ENCODE results near the gene GGTA1.
A peak's percentile ranks its signal among the peaks of the same experiment; 100 is the strongest.

GGTA1 gene

DNA sequence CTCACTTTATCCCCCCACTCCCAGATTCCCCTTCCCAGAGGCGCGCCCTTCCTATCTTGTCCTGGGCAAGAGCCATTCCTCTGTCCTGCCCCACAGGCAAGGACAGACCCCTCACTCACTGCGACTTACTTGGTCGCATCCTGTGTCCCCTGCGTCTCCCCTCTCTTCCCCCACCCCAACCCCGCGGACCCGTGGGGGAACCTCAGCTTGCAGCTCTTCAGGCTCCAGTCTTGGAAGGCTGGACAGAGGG, 542 bp downstream of the GGTA1 start:
- no peak for DNase-seq (ENCODE audit: low spot score)

DNA sequence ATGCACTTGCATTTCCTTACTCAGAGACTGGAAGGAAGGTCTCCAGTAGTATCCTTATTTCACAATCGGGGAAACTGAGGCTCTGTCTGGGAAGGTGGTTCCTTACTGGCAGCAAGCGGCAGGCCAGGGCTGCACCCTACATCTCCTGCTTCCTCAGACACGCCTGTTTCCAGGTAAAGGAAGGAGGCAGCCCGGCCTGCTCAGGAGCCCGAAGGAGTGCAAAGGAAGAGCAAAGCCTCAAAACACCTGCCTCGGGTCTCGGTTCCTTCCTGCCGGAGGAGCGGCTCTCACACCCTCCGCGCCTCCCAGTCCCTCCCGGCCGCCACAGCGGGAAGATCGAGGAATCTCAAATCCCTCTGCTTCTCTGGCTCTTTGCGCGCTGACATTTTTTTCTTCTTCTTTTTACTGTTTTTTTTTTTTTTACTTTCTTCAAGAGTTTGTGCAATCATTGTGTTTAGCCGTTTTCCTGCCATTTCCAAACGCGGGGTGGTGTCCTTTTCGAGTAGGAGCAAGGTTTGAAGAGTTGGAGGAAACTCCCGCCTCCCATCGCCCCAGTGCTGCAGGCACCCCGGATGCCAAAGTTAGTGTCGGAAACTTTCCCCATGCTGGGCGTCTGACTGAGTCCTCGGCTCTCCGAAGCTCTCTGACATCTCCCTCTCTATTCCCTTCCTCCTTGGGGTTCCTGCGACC, 1.0 kb downstream of the GGTA1 start:
- DNase-seq (ENCODE audit: low spot score), result peak; percentile 42

- DNase-seq (ENCODE audit: low spot score), result peak; percentile 77
Observed at GRCh38 chr9:121498150-121498486, 1.5 kb downstream of the GGTA1 start.

DNA sequence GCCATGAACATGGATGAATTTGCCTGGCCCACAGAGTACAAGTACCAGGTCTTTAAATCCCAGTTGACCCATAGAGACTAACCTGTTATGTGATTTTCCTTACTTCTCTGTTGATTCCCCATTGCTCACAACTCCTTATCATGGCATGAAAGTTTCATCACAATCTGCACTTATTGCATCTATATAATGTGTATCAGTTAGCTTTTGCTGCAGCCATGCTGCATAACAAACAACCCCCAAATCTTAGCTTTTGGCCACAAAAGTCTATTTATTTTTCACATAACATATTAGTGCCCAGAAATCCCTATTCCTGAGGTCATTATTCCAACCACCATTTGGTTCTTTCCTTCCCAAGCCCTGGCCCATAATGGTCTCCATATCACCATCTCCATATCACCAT, 3.7 kb downstream of the GGTA1 start:
- DNase-seq (ENCODE audit: low spot score), result no peak

GRCh38 chr9:121494192-121494591, 5.5 kb downstream of the GGTA1 start:
- DNase-seq (ENCODE audit: low spot score), result no peak

DNA sequence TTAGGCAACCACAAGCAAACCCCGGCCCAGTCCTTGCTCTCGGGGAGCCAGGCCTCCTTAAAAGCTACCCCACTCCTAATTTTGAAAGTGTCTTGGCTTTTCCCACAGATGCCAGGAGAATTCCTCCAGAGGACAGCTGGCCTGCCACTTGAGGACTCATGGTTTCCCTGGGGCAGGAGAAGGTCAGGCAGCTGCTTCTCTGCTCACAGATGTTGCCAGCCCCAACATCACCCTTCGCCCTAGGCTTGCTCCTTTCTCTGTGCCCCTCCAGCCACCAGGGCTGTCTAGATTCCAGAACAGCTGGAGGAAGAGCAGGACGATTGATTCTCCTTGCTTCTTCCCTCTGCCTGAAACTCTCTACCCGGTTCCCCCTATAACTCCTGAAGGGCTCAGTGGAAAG, 8.5 kb downstream of the GGTA1 start:
- DNase-seq (ENCODE audit: low spot score), result no peak

GRCh38 chr9:121489344-121489743, 10.3 kb downstream of the GGTA1 start:
- no peak for DNase-seq (ENCODE audit: low spot score)

DNA sequence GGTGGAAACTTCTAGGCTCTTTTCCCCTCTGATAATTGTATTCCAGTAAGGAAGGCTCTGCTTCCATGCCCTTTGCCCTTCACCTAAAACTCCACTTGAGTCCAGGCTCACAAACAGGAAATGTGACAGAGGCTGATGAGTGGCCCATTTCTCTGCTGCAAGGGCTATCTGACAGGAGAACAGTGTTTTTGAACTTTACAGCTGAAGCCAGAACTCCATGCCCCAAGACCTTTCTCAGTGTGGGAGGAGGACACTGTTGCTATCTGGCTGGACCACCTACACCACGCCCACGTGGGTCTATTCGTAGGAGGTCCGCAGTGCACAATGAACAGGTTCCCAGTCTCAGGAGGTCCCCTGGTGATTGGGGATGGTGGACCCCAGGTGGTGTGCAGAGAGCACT, 13.6 kb downstream of the GGTA1 start:
- DNase-seq (ENCODE audit: low spot score), result no peak

DNA sequence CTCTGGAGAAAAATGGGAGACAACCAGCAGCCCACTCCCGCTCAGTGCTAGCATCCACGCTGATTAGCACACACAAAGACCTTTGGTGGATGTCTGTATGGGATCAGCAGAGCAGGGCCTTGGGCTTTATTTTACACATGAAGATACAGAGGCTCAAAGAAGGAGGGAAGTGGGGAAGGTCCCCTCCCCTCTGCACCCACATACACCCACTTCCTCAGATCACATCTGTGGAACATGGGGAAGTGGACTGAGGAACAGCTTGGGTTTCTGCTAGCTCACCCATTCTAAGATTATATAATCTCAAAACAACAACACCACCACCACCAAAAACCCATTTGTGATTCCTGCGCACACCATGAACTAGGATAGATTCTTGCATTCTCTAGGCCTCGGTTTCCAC, 14.0 kb downstream of the GGTA1 start:
- no peak for DNase-seq (ENCODE audit: low spot score)

GRCh38 chr9:121484651-121485446, 14.8 kb downstream of the GGTA1 start:
- no peak for DNase-seq (ENCODE audit: low spot score)

GRCh38 chr9:121483473-121484031, 16.1 kb downstream of the GGTA1 start:
- no peak for DNase-seq (ENCODE audit: low spot score)

GRCh38 chr9:121483049-121483448, 16.6 kb downstream of the GGTA1 start:
- no peak for DNase-seq (ENCODE audit: low spot score)

GRCh38 chr9:121478816-121479676, 20.6 kb downstream of the GGTA1 start:
- no peak for DNase-seq (ENCODE audit: low spot score)

- DNase-seq (ENCODE audit: low spot score), result no peak
Observed at GRCh38 chr9:121476156-121476555, 23.5 kb downstream of the GGTA1 start.

DNA sequence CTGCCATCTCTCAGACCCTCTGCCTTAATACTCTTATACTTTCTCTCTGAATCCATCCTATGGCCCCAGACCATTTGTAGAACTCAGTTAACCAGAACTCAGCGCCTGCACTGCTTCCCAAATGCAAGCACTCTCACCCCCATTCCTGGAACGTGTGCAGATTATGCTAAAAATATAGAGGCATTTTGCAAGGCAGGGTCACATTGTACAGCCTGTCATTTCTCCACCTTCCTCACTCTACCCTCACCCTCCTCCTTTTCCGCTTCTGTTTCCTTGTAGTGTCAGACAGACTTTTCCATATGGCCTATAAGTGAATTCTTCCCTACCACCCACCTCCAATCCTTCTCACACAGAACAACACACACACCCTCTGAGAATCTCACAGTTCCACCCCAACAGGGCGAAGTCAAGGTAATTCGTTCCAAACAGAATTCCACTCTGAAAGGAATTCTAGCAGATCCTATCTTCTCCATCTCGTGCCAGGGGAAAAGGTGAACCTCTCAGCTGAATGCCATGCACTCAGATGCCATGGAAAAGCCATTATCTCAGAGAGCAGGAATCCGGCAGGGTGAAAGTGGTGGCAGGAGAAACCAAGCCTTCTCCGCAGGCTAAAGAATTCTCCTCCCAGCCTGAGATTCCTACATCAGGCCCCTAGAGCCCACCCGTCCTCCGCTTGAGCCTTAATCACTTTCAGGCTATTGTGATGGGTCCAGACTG, 25.3 kb downstream of the GGTA1 start:
- DNase-seq (ENCODE audit: low spot score), result no peak

DNA sequence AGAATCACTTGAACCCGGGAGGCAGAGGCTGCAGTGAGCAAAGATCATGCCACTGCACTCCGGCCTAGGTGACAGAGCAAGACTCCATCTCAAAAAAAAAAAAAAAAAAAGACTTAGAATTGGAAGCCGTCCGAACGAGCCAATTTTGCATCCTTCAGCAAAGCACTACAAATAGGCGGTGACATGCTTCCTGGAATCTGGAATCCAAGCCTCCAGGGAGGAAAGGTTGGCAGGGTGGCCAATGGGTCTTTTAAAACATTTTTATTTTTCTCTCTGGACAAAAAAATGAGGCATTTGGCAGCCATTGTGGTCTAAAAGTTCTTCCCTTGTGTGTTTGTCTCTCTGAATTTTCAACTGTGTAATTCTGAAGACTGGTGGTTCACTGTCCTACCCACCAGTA, 26.4 kb downstream of the GGTA1 start:
- no peak for DNase-seq (ENCODE audit: low spot score)

DNA sequence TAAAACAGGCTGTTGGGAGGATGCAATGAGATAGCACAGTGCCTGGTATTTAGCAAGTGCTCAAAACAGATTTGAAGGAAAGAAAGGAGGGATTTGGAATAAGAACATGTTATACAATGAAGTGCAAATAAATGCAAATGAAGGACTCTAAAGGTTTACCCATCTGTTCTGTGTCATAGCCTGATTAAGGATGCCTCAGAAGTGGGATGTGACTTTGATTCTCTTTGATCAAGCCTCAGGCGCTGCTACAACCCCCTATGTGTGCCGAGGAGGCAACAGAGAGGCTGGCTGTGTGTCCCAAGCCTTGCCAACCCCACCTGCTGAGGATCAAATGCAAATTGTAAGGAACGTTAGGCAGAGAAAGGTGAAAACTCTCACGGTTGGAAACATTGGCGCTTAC, 27.2 kb downstream of the GGTA1 start:
- DNase-seq (ENCODE audit: low spot score), result no peak

GRCh38 chr9:121466142-121466541, 33.5 kb downstream of the GGTA1 start:
- no peak for DNase-seq (ENCODE audit: low spot score)

DNA sequence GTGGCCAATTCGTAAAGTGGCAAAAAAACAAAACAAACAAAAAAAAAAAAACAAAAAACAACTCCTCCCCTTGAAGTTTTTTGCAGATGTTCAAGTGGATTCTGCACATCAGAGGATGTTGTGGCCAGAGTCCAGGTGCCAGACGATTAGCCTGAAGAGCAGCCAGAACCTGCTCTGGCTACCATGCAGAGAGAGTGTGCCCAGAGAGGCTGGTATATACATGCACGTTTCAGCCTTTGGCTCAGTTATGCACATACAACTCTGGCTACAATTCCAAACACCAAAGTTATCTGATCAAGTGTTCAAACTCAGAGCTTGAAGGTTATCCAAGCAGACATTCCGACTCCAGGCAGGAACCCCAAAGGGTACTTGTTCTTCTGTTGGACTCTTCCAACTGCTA, 34.7 kb downstream of the GGTA1 start:
- no peak for DNase-seq (ENCODE audit: low spot score)

DNA sequence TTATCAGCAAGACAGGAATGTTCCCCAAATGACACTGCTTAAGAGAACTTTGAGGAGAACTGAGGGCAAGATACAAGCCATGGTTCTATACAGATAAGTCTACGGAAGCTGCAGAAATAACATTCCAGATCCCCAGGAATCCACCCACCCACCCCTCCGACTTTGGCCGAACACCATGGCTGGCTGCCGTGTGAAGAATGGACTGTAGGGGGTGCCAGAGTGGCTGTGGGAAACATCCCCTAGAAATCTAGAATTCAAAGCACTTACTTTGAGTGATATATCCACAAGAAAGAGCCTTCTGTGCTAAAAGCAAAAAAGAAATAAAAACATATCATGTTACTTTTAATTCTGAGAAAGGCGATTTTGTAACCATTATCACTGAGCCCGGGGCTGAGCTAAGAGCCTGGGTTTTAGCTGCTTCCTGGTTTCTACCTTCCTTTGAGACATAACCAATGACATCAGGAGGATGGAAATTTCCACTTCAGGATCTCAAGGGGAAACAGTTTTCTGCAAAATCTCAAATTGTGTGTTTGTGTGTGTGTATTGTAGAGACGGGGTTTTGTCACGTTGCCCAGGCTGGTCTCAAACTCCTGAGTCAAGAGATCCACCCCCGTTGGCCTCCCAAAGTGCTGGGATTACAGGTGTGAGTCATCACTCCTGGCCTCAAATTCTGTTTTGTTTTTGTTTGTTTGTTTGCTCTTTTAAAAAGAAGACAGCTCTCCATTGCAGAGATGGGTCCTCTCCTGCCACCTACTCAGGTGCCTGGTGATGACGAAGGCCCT, 36.4 kb downstream of the GGTA1 start:
- no peak for DNase-seq (ENCODE audit: low spot score)

DNA sequence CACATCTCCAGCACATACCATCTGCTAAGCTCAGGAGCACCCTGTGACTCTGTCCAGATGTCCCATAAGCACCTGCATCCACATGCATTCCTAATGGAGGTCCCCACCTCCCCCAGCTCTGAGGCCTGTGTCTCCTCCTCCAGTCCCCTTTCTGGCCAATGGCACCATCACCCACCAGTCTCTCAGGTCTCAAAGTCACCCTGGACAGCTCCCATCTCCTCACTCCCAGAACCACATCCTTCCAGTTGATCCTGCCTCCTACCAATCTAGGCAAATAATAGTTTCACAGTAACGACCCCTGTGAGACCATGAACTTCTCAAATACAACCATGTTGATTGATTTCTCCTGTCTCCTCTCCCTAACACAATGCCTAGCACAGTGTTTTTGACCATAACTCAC, 40.1 kb downstream of the GGTA1 start:
- DNase-seq (ENCODE audit: low spot score), result no peak
